Activated CD4-positive, alpha-beta memory T cell treated with anti-CD3 and anti-CD28 coated beads, Interleukin-2, amount 10 ng/mL, durations not matched to agents 7 days and 5 days (primary cell): ENCODE measurements around the gene ATRNL1. TPM values are rescaled to one million over a fixed set of nuclear protein-coding genes. Genes with fewer than 3 reads are reported as not detected.

Experiments
- CTCF ChIA-PET: fragments of 350-600 bp; sonication (Branson Sonifier 250); formaldehyde crosslinking; loops from one replicate; lab custom pipeline; 2021; ENCODE audit warnings: antibody characterized with exemption, inconsistent platforms; lab: Charles Lee
- POLR2A ChIA-PET: fragments of 350-600 bp; sonication (Branson Sonifier 250); formaldehyde crosslinking; loops from one replicate; lab custom pipeline; 2021; ENCODE audit warnings: antibody characterized with exemption; lab: Charles Lee
- DNase-seq: peaks from one replicate; pipeline ENCODE4 v3.0.0-alpha.2; 2020
- H3K27ac Mint-ChIP-seq: one replicate; pipeline ENCODE4 v1.8.0; 2021; ENCODE audit warnings: mild to moderate bottlenecking, mixed read lengths
- H3K27me3 Mint-ChIP-seq: one replicate; pipeline ENCODE4 v1.8.0; 2021; ENCODE audit warnings: mixed read lengths
- H3K36me3 Mint-ChIP-seq: one replicate; pipeline ENCODE4 v1.8.0; 2021; ENCODE audit warnings: low read depth, mixed read lengths
- H3K4me1 Mint-ChIP-seq: one replicate; pipeline ENCODE4 v1.8.0; 2021; ENCODE audit warnings: mixed read lengths
- H3K4me3 Mint-ChIP-seq: one replicate; pipeline ENCODE4 v1.8.0; 2021; ENCODE audit warnings: mild to moderate bottlenecking, mixed read lengths
- H3K9me3 Mint-ChIP-seq: one replicate; pipeline ENCODE4 v1.8.0; 2021; ENCODE audit warnings: mixed read lengths
- total RNA-seq, 2 experiments: library from RNA; stranded (reverse); gene quantifications; one replicate each; pipeline ENCODE4 v1.2.3, GENCODE V29; 2021

Gene ATRNL1
- total RNA-seq, 2 experiments from 2014 or later: 0.28 to 0.55 TPM

GRCh38 chr10:115844591-115844990 is 751.4 kb downstream of the ATRNL1 start:
- H3K9me3 Mint-ChIP-seq: no peaks in the 10 kb centered on the region
- H3K4me3 Mint-ChIP-seq: no peak overlapping the region
- ChIA-PET POLR2A (no interaction called here), CTCF (no interaction called here)
- no peaks in the 10 kb centered on the region for H3K4me1 Mint-ChIP-seq
- no peak overlapping the region for H3K27ac Mint-ChIP-seq
- DNase-seq: no peak
- H3K27me3 Mint-ChIP-seq: no peaks in the 10 kb centered on the region
- no peaks in the 10 kb centered on the region for H3K36me3 Mint-ChIP-seq

GRCh38 chr10:115845921-115846320 is 752.8 kb downstream of the ATRNL1 start:
- Mint-ChIP-seq H3K27ac (no peak overlapping the region), H3K36me3 (no peaks in the 10 kb centered on the region), H3K27me3 (no peaks in the 10 kb centered on the region), H3K4me1 (no peaks in the 10 kb centered on the region), H3K9me3 (no peaks in the 10 kb centered on the region), H3K4me3 (no peak overlapping the region)
- CTCF ChIA-PET: no interaction called here
- POLR2A ChIA-PET: no interaction called here
- no peak for DNase-seq

DNA sequence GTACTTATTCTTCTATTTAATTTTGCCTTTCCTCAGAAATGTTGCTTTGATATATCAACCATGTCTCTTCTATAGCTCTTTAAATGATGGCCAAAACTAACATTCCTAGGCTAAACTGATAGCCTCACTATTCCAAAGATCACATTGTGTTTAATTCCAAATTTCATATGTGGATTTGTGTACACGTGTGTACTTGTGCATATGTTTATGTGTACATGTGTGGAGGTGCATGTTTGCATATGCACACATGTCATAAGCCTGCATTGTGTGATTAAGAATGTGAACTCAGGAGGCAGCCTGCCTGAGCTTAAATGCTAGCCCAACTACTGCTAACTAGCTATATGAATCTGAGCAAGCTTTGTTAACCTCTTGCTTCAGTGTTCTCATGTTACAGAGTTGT is 753.4 kb downstream of the ATRNL1 start:
- Mint-ChIP-seq H3K27me3 (no peaks in the 10 kb centered on the region), H3K9me3 (no peaks in the 10 kb centered on the region), H3K4me3 (no peak overlapping the region), H3K27ac (no peak overlapping the region), H3K4me1 (no peaks in the 10 kb centered on the region), H3K36me3 (no peaks in the 10 kb centered on the region)
- ChIA-PET CTCF (no interaction called here), POLR2A (no interaction called here)
- no peak for DNase-seq

DNA sequence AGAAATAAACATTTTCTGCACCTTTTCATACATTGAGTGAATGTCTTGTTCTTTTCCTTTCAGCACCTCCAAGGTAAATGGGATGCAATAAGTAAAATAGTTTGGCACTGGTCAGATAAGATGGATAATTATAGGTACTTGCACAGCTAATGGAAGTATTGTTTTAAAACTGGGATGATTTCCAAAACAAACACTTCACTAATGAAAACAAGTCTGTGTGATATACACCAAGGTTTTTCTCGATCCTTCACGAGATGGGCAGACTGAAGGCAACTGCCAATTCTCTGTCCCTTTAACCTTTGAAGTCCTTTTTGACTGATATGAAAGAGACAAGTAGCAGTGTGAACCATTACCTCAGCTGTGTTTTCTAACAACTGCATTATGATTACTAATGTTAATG is 756.0 kb downstream of the ATRNL1 start:
- H3K27me3 Mint-ChIP-seq: no peaks in the 10 kb centered on the region
- CTCF ChIA-PET: no interaction called here
- H3K9me3 Mint-ChIP-seq: no peaks in the 10 kb centered on the region
- POLR2A ChIA-PET: no interaction called here
- H3K4me3 Mint-ChIP-seq: no peak overlapping the region
- H3K4me1 Mint-ChIP-seq: no peaks in the 10 kb centered on the region
- no peak for DNase-seq
- no peaks in the 10 kb centered on the region for H3K36me3 Mint-ChIP-seq
- no peak overlapping the region for H3K27ac Mint-ChIP-seq

DNA sequence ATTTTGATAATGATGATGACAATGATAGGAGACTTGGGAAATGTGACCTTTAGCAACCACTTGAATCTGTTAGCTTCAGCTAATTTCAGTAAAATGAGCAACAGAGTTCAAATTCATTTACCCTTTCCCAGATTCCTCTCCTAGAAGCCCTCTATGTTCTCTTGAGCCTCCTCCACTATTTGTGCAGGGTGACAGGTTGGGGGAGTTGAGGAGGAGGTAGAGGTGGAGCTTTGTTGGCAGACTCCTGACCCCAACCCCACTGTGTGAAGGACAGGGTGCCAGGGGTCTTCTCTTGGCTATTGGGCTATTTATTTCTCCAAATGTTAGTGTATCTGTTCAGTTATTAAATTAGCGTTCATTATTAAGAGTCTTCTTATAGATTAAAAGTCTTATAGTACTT is 757.5 kb downstream of the ATRNL1 start:
- POLR2A ChIA-PET: no interaction called here
- no peak overlapping the region for H3K27ac Mint-ChIP-seq

GRCh38 chr10:115851695-115852094 is 758.5 kb downstream of the ATRNL1 start:
- CTCF ChIA-PET: no interaction called here
- Mint-ChIP-seq H3K36me3 (no peaks in the 10 kb centered on the region), H3K9me3 (no peaks in the 10 kb centered on the region), H3K27ac (no peak overlapping the region), H3K4me1 (no peaks in the 10 kb centered on the region), H3K27me3 (no peaks in the 10 kb centered on the region), H3K4me3 (no peak overlapping the region)
- POLR2A ChIA-PET: no interaction called here
- DNase-seq: no peak

More for the DNA sequence above, 757.5 kb downstream of the ATRNL1 start:
- Mint-ChIP-seq H3K4me3 (no peak overlapping the region), H3K36me3 (no peaks in the 10 kb centered on the region), H3K4me1 (no peaks in the 10 kb centered on the region), H3K27me3 (no peaks in the 10 kb centered on the region), H3K9me3 (no peaks in the 10 kb centered on the region)
- CTCF ChIA-PET: no interaction called here
- no peak for DNase-seq

DNA sequence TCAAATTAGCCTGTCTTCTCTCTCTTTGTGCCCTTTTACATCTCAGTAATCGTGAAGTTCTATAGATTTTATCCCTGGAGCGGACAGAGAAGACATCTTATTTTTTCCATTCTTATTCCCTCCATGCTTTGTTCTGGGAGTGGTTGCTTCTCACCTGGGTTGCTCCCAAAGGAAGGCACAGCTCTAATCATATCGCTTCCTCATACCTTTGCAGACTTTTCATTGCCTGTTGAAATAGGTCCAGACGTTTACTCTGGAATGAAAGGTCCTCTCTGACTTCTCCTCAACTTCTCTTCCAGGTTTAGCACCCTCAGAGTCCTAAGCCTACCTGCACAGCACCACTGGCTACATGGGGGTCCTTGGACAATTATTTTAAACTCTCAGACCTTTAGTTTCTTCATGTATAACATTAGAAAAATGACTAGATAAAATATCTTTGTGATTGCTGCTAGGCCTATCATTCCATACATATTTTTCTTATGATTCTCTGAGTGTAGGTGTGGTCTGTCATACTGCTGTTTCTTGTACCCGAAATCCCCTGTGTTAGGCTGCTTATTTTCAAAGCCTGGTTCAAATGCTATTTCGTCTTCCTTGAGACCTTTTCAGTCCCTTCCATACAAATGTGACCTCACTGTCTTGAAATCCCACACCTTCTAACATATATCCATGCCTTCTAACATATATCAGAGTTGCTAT is 761.7 kb downstream of the ATRNL1 start:
- Mint-ChIP-seq H3K4me3 (no peak overlapping the region), H3K9me3 (peaks cover 2% of the 10 kb centered on the region), H3K27me3 (no peaks in the 10 kb centered on the region), H3K4me1 (no peaks in the 10 kb centered on the region), H3K36me3 (no peaks in the 10 kb centered on the region), H3K27ac (no peak overlapping the region)
- no peak for DNase-seq
- POLR2A ChIA-PET: no interaction called here
- CTCF ChIA-PET: no interaction called here

DNA sequence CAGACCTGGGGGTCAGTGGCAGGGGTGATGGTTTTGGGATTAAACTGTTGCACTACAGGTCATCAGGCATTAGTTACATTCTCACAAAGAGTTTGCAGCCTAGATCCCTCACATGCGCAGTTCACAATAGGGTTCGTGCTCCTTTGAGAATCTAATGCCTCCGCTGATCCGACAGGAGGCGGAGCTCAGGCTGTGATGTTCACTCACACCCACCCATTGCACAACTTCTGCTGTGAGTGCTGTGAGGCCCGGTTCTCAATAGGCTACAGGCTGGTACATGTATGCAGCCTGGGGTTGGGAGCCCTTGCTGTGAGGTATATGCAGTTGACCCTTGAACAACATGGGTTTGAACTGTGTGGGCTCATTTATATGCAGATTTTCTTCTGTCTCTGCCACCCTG is 763.4 kb downstream of the ATRNL1 start:
- CTCF ChIA-PET: no interaction called here
- Mint-ChIP-seq H3K36me3 (no peaks in the 10 kb centered on the region), H3K27ac (no peak overlapping the region), H3K27me3 (no peaks in the 10 kb centered on the region), H3K4me3 (no peak overlapping the region), H3K4me1 (no peaks in the 10 kb centered on the region), H3K9me3 (peaks cover 2% of the 10 kb centered on the region)
- DNase-seq: no peak
- POLR2A ChIA-PET: no interaction called here

DNA sequence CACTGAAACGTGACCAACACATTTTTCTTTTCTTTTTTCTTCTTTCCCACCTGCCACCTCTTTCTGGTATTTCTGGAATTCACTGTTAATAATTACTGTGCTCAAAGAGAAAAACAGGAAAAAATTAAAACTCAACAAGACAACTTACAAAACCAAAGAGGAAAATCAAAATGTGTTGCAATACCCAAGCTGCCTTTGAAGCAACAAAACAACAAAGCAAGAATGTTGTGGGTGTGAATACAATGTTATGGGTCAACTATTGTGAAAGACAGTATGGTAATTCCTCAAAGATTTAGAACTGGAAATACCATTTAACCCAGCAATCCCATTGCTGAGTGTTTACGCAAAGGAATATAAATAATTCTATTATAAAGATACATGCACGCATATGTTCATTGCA is 764.7 kb downstream of the ATRNL1 start:
- DNase-seq: no peak
- POLR2A ChIA-PET: no interaction called here
- no peak overlapping the region for H3K27ac Mint-ChIP-seq
- no peaks in the 10 kb centered on the region for H3K4me1 Mint-ChIP-seq
- no peak overlapping the region for H3K4me3 Mint-ChIP-seq
- H3K27me3 Mint-ChIP-seq: no peaks in the 10 kb centered on the region
- no peaks in the 10 kb centered on the region for H3K36me3 Mint-ChIP-seq
- peaks cover 2% of the 10 kb centered on the region for H3K9me3 Mint-ChIP-seq
- CTCF ChIA-PET: no interaction called here

- no peaks in the 10 kb centered on the region for H3K4me1 Mint-ChIP-seq
- peaks cover 2% of the 10 kb centered on the region for H3K9me3 Mint-ChIP-seq
- H3K27me3 Mint-ChIP-seq: no peaks in the 10 kb centered on the region
- CTCF ChIA-PET: no interaction called here
- no peak for DNase-seq
- H3K4me3 Mint-ChIP-seq: no peak overlapping the region
- H3K36me3 Mint-ChIP-seq: no peaks in the 10 kb centered on the region
- no peak overlapping the region for H3K27ac Mint-ChIP-seq
- POLR2A ChIA-PET: no interaction called here
Observed at GRCh38 chr10:115860182-115861107, 767.3 kb downstream of the ATRNL1 start.

- Mint-ChIP-seq H3K27ac (no peak overlapping the region), H3K36me3 (no peaks in the 10 kb centered on the region), H3K4me1 (no peaks in the 10 kb centered on the region), H3K27me3 (no peaks in the 10 kb centered on the region), H3K4me3 (no peak overlapping the region), H3K9me3 (peaks cover 2% of the 10 kb centered on the region)
- POLR2A ChIA-PET: no interaction called here
- CTCF ChIA-PET: no interaction called here
- DNase-seq: no peak
Observed at GRCh38 chr10:115861455-115861854, 768.3 kb downstream of the ATRNL1 start.

DNA sequence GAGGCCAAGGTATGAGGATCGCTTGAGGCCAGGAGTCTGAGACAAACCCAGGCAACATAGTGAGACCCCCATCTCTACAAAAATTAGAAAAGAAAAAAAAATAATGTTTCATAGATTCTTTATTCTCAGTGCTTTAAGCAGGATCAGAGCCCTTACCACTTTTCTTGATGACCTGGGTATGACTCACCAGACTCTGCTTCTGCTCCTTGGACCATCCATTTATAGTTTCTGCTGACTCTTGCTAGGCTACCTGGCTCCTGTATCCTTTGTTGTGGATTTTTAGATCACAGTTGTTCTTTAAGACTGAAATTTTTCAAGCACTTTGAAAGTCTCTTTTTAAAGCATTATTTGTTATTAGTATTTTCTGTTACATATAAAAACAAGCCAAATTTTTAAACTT is 768.7 kb downstream of the ATRNL1 start:
- H3K4me3 Mint-ChIP-seq: no peak overlapping the region
- no peaks in the 10 kb centered on the region for H3K4me1 Mint-ChIP-seq
- no peaks in the 10 kb centered on the region for H3K27me3 Mint-ChIP-seq
- POLR2A ChIA-PET: no interaction called here
- no peak for DNase-seq
- H3K36me3 Mint-ChIP-seq: no peaks in the 10 kb centered on the region
- no peak overlapping the region for H3K27ac Mint-ChIP-seq
- CTCF ChIA-PET: no interaction called here
- H3K9me3 Mint-ChIP-seq: peaks cover 2% of the 10 kb centered on the region

DNA sequence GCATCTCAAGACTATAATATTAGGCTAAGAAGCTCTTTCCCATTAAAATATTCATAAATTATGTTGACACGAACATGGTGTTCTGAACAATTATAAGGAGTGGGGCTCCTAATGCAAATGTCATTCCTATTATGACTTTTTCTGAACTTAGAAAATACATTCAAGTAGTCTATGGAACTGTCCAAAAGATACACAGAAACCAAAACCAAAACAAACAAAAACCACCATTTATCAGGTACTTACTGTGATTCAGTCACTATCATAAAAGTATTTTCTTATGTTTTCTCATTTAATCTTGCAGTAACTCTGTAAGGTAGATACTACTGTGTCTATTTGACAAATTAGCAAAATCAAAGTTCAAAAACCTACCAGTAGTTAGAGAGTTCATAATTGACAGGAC is 773.0 kb downstream of the ATRNL1 start:
- no peak overlapping the region for H3K27ac Mint-ChIP-seq
- ChIA-PET POLR2A (no interaction called here), CTCF (no interaction called here)
- H3K9me3 Mint-ChIP-seq: no peaks in the 10 kb centered on the region
- no peaks in the 10 kb centered on the region for H3K36me3 Mint-ChIP-seq
- no peaks in the 10 kb centered on the region for H3K4me1 Mint-ChIP-seq
- H3K27me3 Mint-ChIP-seq: no peaks in the 10 kb centered on the region
- no peak for DNase-seq
- H3K4me3 Mint-ChIP-seq: no peak overlapping the region

- Mint-ChIP-seq H3K36me3 (no peaks in the 10 kb centered on the region), H3K27me3 (no peaks in the 10 kb centered on the region), H3K27ac (no peak overlapping the region), H3K4me1 (no peaks in the 10 kb centered on the region), H3K9me3 (no peaks in the 10 kb centered on the region), H3K4me3 (no peak overlapping the region)
- DNase-seq: no peak
- POLR2A ChIA-PET: no interaction called here
- CTCF ChIA-PET: no interaction called here
Observed at GRCh38 chr10:115866691-115867090, 773.5 kb downstream of the ATRNL1 start.
